ENCODE data around the gene RAF1.

DNA sequence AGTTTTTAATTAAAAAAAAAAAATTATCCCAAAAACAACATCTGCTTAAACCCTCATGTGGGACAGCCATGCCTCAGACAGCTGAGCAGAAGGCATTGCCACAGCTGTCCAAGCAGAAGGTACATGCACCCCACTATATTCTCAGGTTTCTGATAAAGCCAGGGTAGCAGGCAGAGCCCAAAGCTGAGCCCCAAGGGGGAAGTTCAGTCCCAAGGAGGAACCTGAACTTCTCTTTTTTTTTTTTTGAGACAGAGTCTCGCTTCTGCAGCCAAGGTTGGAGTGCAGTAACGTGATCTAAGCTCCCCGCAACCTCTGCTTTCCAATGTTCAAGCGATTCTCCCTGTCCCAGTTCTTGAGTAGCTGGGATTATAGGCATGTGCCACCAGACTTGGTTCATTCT is 73.8 kb downstream of the RAF1 start:
- TF ChIP-seq, protein P1, sequence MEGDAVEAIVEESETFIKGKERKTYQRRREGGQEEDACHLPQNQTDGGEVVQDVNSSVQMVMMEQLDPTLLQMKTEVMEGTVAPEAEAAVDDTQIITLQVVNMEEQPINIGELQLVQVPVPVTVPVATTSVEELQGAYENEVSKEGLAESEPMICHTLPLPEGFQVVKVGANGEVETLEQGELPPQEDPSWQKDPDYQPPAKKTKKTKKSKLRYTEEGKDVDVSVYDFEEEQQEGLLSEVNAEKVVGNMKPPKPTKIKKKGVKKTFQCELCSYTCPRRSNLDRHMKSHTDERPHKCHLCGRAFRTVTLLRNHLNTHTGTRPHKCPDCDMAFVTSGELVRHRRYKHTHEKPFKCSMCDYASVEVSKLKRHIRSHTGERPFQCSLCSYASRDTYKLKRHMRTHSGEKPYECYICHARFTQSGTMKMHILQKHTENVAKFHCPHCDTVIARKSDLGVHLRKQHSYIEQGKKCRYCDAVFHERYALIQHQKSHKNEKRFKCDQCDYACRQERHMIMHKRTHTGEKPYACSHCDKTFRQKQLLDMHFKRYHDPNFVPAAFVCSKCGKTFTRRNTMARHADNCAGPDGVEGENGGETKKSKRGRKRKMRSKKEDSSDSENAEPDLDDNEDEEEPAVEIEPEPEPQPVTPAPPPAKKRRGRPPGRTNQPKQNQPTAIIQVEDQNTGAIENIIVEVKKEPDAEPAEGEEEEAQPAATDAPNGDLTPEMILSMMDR (conservative IDR thresholded peaks at IDR 0.05 in 1 of 2, IDR thresholded peaks at IDR 0.05 in 1 of 2; ENCODE audit: extremely low read depth in 1 of 2, insufficient read depth in 1 of 2, low read depth in 1 of 2, low read length in 2 of 2), result no peak
- no peak for TF ChIP-seq EZH2 (IDR thresholded peaks at IDR 0.05; ENCODE audit: borderline replicate concordance, low read length)
